Heart right ventricle (tissue), 16 donors: ENCODE data around the gene RUSF1. TPM values are rescaled to one million over a fixed set of nuclear protein-coding genes. Genes with fewer than 3 reads are reported as not detected.

ENCODE experiments used
- ATAC-seq, 8 donors: fragments of 200-7000 bp; cut with Tn5 transposase; one replicate each; pipeline ENCODE4 v1.9.1; 2020; ENCODE audit warnings: mild to moderate bottlenecking in 8 of 8, moderate library complexity in 8 of 8, moderate number of reproducible peaks in 1 of 8
- DNase-seq, 2 donors: peaks; one replicate each; pipeline ENCODE4 v3.0.0-alpha.2; 2020
- H3K27ac ChIP-seq, 10 donors: fragments of 200-600 bp; sonication (generic) in 2 of 10; one replicate each; pipeline versions ENCODE4 v1.5.0 to v1.8.0; 2020 to 2022; ENCODE audit warnings: mild to moderate bottlenecking in 3 of 10
- H3K27me3 ChIP-seq, 7 donors: fragments of 200-600 bp; one replicate each; pipeline ENCODE4 v1.8.0; 2021 to 2022; ENCODE audit warnings: mild to moderate bottlenecking in 2 of 7
- H3K36me3 ChIP-seq, 9 donors: fragments of 200-600 bp; sonication (generic) in 1 of 9; one replicate each; pipeline versions ENCODE4 v1.5.0 to v1.8.0; 2020 to 2022; ENCODE audit warnings: mild to moderate bottlenecking in 2 of 9
- H3K4me1 ChIP-seq, 9 donors: fragments of 200-600 bp; sonication (generic) in 1 of 9; one replicate each; pipeline versions ENCODE4 v1.5.0 to v1.8.0; 2020 to 2022; ENCODE audit warnings: mild to moderate bottlenecking in 4 of 9
- H3K4me3 ChIP-seq, 10 donors: fragments of 200-600 bp; sonication (generic) in 2 of 10; one replicate each; pipeline versions ENCODE4 v1.5.0 to v1.8.0; 2020 to 2022; ENCODE audit warnings: mild to moderate bottlenecking in 7 of 10, moderate library complexity in 2 of 10
- H3K9me3 ChIP-seq, 11 donors: fragments of 200-600 bp in 10 of 11; sonication (generic) in 2 of 11; one replicate each; pipeline versions ENCODE4 v1.5.0 to v1.8.0; 2013 to 2022; ENCODE audit warnings: mild to moderate bottlenecking in 2 of 11, control low read depth in 1 of 11, moderate library complexity in 1 of 11
- CTCF ChIP-seq, 9 donors: fragments of 200-600 bp; sonication (generic) in 2 of 9; IDR thresholded peaks; one replicate each; pipeline versions ENCODE4 v1.5.0 to v1.8.0; 2021 to 2022; ENCODE audit warnings: antibody characterized with exemption in 9 of 9, mild to moderate bottlenecking in 5 of 9, moderate library complexity in 1 of 9
- WGBS, 2 donors: extraction: QIAGEN DNeasy Blood & Tissue Kit; methylation state at CpG; one replicate each; pipeline ENCODE4 v1.1.7; 2013; ENCODE audit warnings: inconsistent platforms in 1 of 2; 5-methylcytosine and 5-hydroxymethylcytosine counted together
- intact Hi-C, 10 donors: fragments of 100-400 bp; cut with DNase I; formaldehyde crosslinking; loops; one replicate each; pipeline versions ENCODE4 v1.11.1 to v1.14.2; 2022
- polyA plus RNA-seq, 2 donors: library from polyadenylated mRNA; stranded (reverse); fragments of 200-250 nt; gene quantifications; one replicate each; pipeline ENCODE4 v1.2.3, GENCODE V29; 2013
- total RNA-seq, 10 donors: library from RNA; stranded (reverse); fragmentation: NEBNext Ultra II Directional in 3 of 10; extraction: Animal tissue kit (Norgen Biotek cat#: 25700) in 3 of 10; gene quantifications; one replicate each; pipeline versions ENCODE4 v1.2.1 to v1.2.4, GENCODE V29; 2021 to 2023
- donor health status: Arrhythmogenic right ventricular cardiomyopathy.
- donor health status: ischemic (EF 13 %, LVEDD 7.1; RV severe dilation, severe dysfunction).
- donor health status: healthy with polysubstance abuse.
- donor health status: DM: no; HTN: yes; CAD: no.
- donor health status: DM: no; HTN: no; CAD: no.
- donor health status: ischemic (EF 25% LVEDD 6.9; RV normal size, moderate dysfunction).
- donor health status: ischemic (EF 25% LVEDD 5.7; RV mildly dilated, moderate dysfunction).
- donor health status: healthy.
- donor health status: DM: yes; HTN: yes; CAD: no.
- donor health status: Ischemic cardiomyopathy.
- donor health status: ischemic (EF 35%, LVEDD 5.7; RV mildly dilated, moderate dysfunction).
- donor health status: nonischemic (EF 11% LVEDD 7.7; RV severe dilation, severe dysfunction).
- donor health status: DM: yes; HTN: yes; CAD: no.
- donor health status: PGD.
- donor health status: ischemic (EF 29% LVEDD 5.4; RV normal size, mild dysfunction).
- donor health status: nonischemic (EF 23%, LVEDD 6.1; RV moderate dilation, normal function).

The RUSF1 gene
- total and polyA plus RNA-seq, 12 donors = 21.9 to 44.4 (median 25.0) TPM

DNA sequence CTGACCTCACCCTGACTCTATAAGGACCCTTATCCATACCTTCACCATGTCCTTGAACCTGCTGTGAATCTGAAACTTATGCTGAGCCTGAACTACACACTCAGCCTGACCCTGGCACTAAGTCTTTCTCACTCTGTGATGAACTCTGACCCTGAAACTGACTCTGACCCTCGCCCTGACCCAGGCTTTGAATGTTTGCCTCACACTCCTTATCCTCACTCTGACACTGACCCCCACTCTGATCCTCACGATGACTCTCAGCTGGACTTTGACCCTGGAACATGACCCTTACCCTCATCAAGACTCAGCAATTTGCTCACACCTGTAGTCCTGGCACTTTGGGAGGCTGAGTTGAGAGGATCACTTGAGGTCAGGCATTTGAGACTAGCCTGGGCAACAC, 23.9 kb upstream of the RUSF1 start:
- no peaks in the 10 kb centered on the region for H3K9me3 ChIP-seq
- ATAC-seq = no peak
- WGBS, 2 donors = 65 to 69% methylated on average over 2 of the region's 2 CpGs

DNA sequence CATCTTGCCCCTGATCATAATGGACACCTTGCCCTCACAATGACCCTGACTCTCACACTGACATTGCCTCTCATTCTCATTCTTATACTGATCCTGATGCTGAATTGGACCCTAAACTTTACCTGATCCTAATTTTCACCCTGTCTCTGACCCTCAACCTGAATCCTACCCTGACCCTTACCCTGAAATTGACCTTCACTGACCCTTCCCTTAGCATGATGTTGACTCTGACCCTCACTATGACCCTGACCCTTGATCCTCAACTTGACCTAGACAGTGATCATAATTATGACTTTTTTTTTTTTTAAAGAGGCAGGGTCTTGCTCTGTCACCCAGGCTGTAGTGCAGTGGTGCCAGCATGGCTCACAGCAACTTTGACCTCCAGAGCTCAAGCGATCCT, 22.9 kb upstream of the RUSF1 start:
- Histone ChIP-seq H3K4me3 (no peak overlapping the region), H3K36me3 (no peaks in the 10 kb centered on the region), H3K27me3 (peaks cover 0 to 79% (median 63%) of the 10 kb centered on the region in 7 donors), H3K9me3 (no peaks in the 10 kb centered on the region), H3K27ac (no peak overlapping the region), H3K4me1 (peaks cover 0 to 13% (median 6%) of the 10 kb centered on the region in 9 donors)
- DNase-seq (no peak), ATAC-seq (no peak)
- 87 to 97% methylated on average over 1 of the region's 1 CpG for WGBS, 2 donors
- intact Hi-C loops = no loop called here
- TF ChIP-seq CTCF (IDR thresholded peaks at IDR 0.05) = no peak

More for the DNA sequence above, 23.9 kb upstream of the RUSF1 start:
- Histone ChIP-seq H3K36me3 (no peaks in the 10 kb centered on the region), H3K27me3 (peaks cover 0 to 89% (median 68%) of the 10 kb centered on the region in 7 donors), H3K27ac (no peak overlapping the region), H3K4me3 (no peak overlapping the region), H3K4me1 (peaks cover 0 to 13% (median 6%) of the 10 kb centered on the region in 9 donors)
- intact Hi-C loops = no loop called here
- no peak for DNase-seq
- TF ChIP-seq CTCF (IDR thresholded peaks at IDR 0.05) = no peak

DNA sequence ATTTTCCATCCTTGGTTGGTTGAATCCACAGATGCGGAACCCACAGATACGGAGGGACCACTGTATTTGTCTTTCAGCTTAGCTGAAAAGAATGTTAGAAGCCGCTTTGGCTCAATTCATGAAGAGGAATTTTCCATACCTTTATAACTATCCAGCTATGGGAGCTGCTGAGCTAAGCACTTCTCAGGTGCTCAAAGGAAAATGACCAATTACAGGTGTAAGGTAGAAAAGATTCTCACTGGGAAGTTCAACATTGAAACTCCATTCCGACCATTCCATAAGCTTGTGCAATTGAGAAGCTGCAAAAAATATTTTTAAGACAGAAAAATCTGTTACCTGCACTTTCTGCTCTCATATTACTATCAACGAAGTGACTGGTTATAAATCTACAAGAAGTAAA, 22.2 kb upstream of the RUSF1 start:
- DNase-seq (no peak), ATAC-seq (no peak)
- TF ChIP-seq CTCF (IDR thresholded peaks at IDR 0.05) = no peak
- Histone ChIP-seq H3K27ac (no peak overlapping the region), H3K4me1 (peaks cover 0 to 13% (median 6%) of the 10 kb centered on the region in 9 donors), H3K27me3 (peaks cover 0 to 79% (median 63%) of the 10 kb centered on the region in 7 donors), H3K4me3 (no peak overlapping the region), H3K9me3 (no peaks in the 10 kb centered on the region), H3K36me3 (no peaks in the 10 kb centered on the region)
- intact Hi-C loops = no loop called here
- 74 to 76% methylated on average over 5 of the region's 5 CpGs for WGBS, 2 donors

- H3K27ac ChIP-seq = no peak overlapping the region
- WGBS, 2 donors = 24 to 31% methylated on average over 17 of the region's 17 CpGs
Observed at GRCh38 chr16:31529937-31530312, 21.7 kb upstream of the RUSF1 start.

More at GRCh38 chr16:31529937-31530312, 21.7 kb upstream of the RUSF1 start:
- intact Hi-C loops = no loop called here
- H3K9me3 ChIP-seq = no peaks in the 10 kb centered on the region
- peaks cover 0 to 75% (median 63%) of the 10 kb centered on the region in 7 donors for H3K27me3 ChIP-seq
- no peak for TF ChIP-seq CTCF (IDR thresholded peaks at IDR 0.05)
- H3K36me3 ChIP-seq = no peaks in the 10 kb centered on the region
- peak overlapping the region in 9 of 10 donors; percentile 2 to 54 (median 38) for H3K4me3 ChIP-seq
- peaks cover 0 to 13% (median 6%) of the 10 kb centered on the region in 9 donors for H3K4me1 ChIP-seq
- ATAC-seq (no peak), DNase-seq (no peak)
